SJSA1 (cell line): Measurements from ENCODE around the gene MRAS. TPM values are rescaled to one million over a fixed set of nuclear protein-coding genes. Genes with fewer than 3 reads are reported as not detected.
"Not testable (repeated sequence)": the region's sequence is repeated elsewhere in the genome, so short reads cannot be mapped to it uniquely, and the experiment has no call there.

Experiments
- DNase-seq, 2 experiments: peaks; one replicate each; pipeline ENCODE4 v3.0.0-alpha.2; 2015 to 2020; ENCODE audit warnings: low spot score in 2 of 2, low read depth in 1 of 2
- H3K27ac ChIP-seq: fragments of 250-450 bp; sonication (Bioruptor Pico); 2 replicates; pipeline ENCODE4 v1.5.1; 2020; ENCODE audit warnings: mild to moderate bottlenecking, moderate library complexity
- H3K27me3 ChIP-seq: fragments of 250-450 bp; sonication (Bioruptor Pico); replicated peaks from 2 replicates; pipeline ENCODE4 v1.5.1; 2020; ENCODE audit warnings: mild to moderate bottlenecking, moderate library complexity
- H3K36me3 ChIP-seq: fragments of 250-450 bp; sonication (Bioruptor Pico); 2 replicates; pipeline ENCODE4 v1.5.1; 2020; ENCODE audit warnings: mild to moderate bottlenecking
- H3K4me1 ChIP-seq: fragments of 250-450 bp; sonication (Bioruptor Pico); replicated peaks from 2 replicates; pipeline ENCODE4 v1.6.1; 2021; ENCODE audit warnings: mild to moderate bottlenecking
- H3K4me3 ChIP-seq: fragments of 250-450 bp; sonication (Bioruptor Pico); 2 replicates; pipeline ENCODE4 v1.5.1; 2020; ENCODE audit warnings: mild to moderate bottlenecking
- H3K9me3 ChIP-seq: fragments of 250-450 bp; sonication (Bioruptor Pico); replicated peaks from 2 replicates; pipeline ENCODE4 v1.5.1; 2020; ENCODE audit warnings: mild to moderate bottlenecking
- total RNA-seq: library from RNA; depleted of rRNA; stranded (reverse); fragments of >200 nt; shearing (Covaris generic); gene quantifications from 2 replicates; pipeline ENCODE4 v1.2.3, GENCODE V29; 2014; rRNA removed

MRAS gene
- total RNA-seq, 1 experiment from 2014 or later: 155 TPM

DNA sequence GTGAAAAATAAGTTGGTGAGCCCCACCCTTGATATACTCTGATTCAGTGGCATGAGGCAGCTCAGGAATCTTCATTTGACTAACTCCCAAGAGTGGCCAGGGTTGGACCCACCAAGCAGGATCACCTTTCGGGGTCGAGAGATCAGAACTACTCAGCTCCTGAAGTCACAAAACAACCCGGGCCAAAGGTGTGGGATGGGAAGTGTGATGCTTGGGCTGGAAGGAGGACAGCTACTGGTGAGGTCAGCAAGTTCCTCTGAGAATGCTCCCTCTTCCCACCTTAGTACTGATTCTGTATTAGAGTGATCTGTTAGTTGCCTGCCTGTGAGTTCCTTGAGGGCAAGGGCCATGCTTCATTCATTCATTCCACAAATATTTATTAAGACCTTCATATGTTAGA is 101.1 kb downstream of the MRAS start:
- no peaks in the 10 kb centered on the region for H3K4me1 ChIP-seq
- no peak for DNase-seq
- no peak overlapping the region for H3K4me3 ChIP-seq
- no peaks in the 10 kb centered on the region for H3K36me3 ChIP-seq
- no peaks in the 10 kb centered on the region for H3K9me3 ChIP-seq
- H3K27me3 ChIP-seq: no peaks in the 10 kb centered on the region
- H3K27ac ChIP-seq: no peak overlapping the region

DNA sequence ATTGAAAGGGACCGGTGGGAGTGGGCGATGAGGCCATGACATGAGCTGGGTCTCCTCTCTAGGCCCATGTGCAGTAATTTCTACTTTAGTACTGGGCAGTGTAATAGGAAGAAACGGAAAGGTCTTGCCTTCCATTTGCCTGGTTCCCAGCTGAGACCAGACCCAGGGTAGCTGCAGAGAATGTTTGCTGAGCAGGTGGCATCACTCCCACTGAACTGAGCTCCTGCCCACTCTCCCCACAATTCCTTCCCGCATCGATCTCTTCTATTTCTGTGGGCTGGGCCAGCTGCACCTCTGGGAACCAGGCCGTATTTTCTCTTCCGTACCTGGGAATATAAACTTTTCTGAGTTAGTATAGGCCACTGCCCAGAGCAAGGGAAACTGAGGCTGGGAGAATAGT is 101.8 kb downstream of the MRAS start:
- no peak overlapping the region for H3K4me3 ChIP-seq
- H3K9me3 ChIP-seq: no peaks in the 10 kb centered on the region
- H3K36me3 ChIP-seq: no peaks in the 10 kb centered on the region
- H3K4me1 ChIP-seq: no peaks in the 10 kb centered on the region
- no peak for DNase-seq
- no peaks in the 10 kb centered on the region for H3K27me3 ChIP-seq
- H3K27ac ChIP-seq: no peak overlapping the region

GRCh38 chr3:138450704-138451424 is 102.5 kb downstream of the MRAS start:
- H3K9me3 ChIP-seq: no peaks in the 10 kb centered on the region
- no peaks in the 10 kb centered on the region for H3K36me3 ChIP-seq
- H3K27ac ChIP-seq: no peak overlapping the region
- H3K4me3 ChIP-seq: no peak overlapping the region
- no peaks in the 10 kb centered on the region for H3K4me1 ChIP-seq
- no peak for DNase-seq
- no peaks in the 10 kb centered on the region for H3K27me3 ChIP-seq

DNA sequence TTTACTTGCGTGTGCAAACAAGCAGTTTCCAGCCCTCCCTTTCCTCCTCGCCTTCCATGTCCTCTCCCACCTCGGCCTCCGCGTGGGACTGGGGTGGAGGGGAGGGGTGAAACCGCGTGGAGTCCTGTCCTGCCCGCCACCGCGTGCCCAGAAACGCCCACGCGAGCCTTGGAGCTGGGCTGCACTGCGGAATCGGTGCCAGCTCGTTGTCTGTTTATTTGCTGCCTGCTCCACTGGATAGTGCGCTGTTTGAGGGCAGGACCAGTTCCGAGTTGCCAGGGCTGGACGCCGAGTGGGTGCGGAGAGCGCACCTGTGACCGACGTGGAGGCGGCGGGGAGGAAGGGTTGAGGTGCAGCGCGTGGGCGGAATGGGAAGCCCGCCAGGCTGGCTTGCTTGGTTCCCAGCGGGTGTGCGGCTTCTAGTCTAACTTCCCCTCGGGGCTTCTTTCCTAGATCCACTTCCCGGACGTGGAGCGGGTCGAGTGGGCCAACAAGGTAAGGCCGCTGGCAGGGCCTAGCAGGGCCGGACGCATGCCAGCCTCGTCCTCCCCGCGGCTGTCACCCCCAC is 103.3 kb downstream of the MRAS start:
- no peaks in the 10 kb centered on the region for H3K36me3 ChIP-seq
- no peak for DNase-seq
- no peaks in the 10 kb centered on the region for H3K9me3 ChIP-seq
- H3K4me1 ChIP-seq: no peaks in the 10 kb centered on the region
- H3K27ac ChIP-seq: no peak overlapping the region
- no peak overlapping the region for H3K4me3 ChIP-seq
- no peaks in the 10 kb centered on the region for H3K27me3 ChIP-seq

DNA sequence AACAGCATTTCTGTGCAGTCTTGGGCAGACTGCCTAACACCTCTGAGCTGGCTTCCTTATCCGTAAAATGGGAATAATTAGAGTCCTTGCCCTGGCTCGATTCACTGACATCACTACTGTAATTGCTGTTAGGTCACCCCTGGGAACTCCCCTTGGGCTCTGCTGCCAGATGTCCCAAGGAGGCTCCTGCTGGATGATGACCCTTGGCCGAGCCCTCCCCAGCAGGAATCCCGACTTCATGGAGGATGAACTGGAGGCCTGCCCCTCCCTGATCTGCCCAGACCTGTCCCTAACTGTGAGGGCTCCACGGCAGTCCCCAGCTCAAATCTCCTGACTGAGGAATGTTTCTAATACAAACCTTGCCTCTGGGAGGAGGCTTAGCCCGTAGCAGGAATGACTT is 104.1 kb downstream of the MRAS start:
- H3K9me3 ChIP-seq: no peaks in the 10 kb centered on the region

DNA sequence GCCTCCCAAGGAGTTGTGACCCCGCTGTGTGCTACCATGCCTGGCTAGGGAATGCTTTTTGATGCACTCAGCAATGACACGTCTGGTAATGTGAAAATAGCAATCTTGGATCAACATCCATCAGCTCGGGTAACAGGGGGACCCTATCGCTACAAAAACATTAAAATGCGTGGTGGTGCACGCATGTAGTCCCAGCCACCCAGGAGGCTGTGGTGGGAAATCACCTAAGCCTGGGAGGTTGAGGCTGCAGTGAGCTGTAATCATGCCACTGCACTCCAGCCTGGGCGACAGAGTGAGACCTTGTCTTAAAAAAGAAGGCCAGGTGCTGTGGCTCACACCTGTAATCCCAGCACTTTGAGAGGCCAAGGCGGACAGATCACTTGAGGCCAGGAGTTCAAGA is 105.6 kb downstream of the MRAS start:
- not testable (repeated sequence) for H3K4me1 ChIP-seq, H3K4me3 ChIP-seq, DNase-seq, H3K9me3 ChIP-seq, H3K27ac ChIP-seq, H3K36me3 ChIP-seq, H3K27me3 ChIP-seq

More for the DNA sequence above, 104.1 kb downstream of the MRAS start:
- Histone ChIP-seq H3K36me3 (no peaks in the 10 kb centered on the region), H3K27me3 (no peaks in the 10 kb centered on the region), H3K4me3 (no peak overlapping the region), H3K4me1 (no peaks in the 10 kb centered on the region), H3K27ac (no peak overlapping the region)
- DNase-seq: no peak

Other genes starting within 250 kb of the MRAS start
- 18.1 and 24.0 TPM in 2 replicates for gene DZIP1L, start 233.0 kb upstream of the MRAS start, total RNA-seq
- gene A4GNT, start 216.2 kb upstream of the MRAS start, total RNA-seq: not detected in 2 replicates
- 17.4 and 19.8 TPM in 2 replicates for gene DBR1, start 173.7 kb upstream of the MRAS start, total RNA-seq
- 41.8 and 42.9 TPM in 2 replicates for gene ARMC8, start 161.3 kb upstream of the MRAS start, total RNA-seq
- 0.13 TPM in 1 of 2 replicates, not detected in the other for gene NME9, start 18.7 kb upstream of the MRAS start, total RNA-seq
- gene ESYT3, start 86.0 kb downstream of the MRAS start, total RNA-seq: 0.06 and 0.76 TPM in 2 replicates
- 11.8 and 22.3 TPM in 2 replicates for gene CEP70, start 245.7 kb downstream of the MRAS start, total RNA-seq